Colonic mucosa (tissue), 4 donors: Measurements from ENCODE around the gene RBP3. TPM values are rescaled to one million over a fixed set of nuclear protein-coding genes. Genes with fewer than 3 reads are reported as not detected.

Experiments
- DNase-seq: peaks from one replicate; pipeline ENCODE4 v3.0.0-alpha.2; 2020
- H3K27ac ChIP-seq: fragments of 200-600 bp; one replicate; pipeline ENCODE4 v1.8.0; 2021
- H3K27me3 ChIP-seq: fragments of 200-600 bp; one replicate; pipeline ENCODE4 v1.8.0; 2021
- H3K36me3 ChIP-seq: fragments of 200-600 bp; one replicate; pipeline ENCODE4 v1.8.0; 2021
- H3K4me1 ChIP-seq: fragments of 200-600 bp; one replicate; pipeline ENCODE4 v1.8.0; 2021; ENCODE audit warnings: mild to moderate bottlenecking
- H3K4me3 ChIP-seq: fragments of 200-600 bp; one replicate; pipeline ENCODE4 v1.8.0; 2021
- H3K9ac ChIP-seq, 2 donors: one replicate each; pipeline ENCODE4 v1.7.0; 2013; ENCODE audit warnings: control low read depth in 2 of 2, low read depth in 2 of 2, low read length in 2 of 2
- H3K9me3 ChIP-seq: fragments of 200-600 bp; one replicate; pipeline ENCODE4 v1.8.0; 2021
- CTCF ChIP-seq: fragments of 200-600 bp; IDR thresholded peaks from one replicate; pipeline ENCODE4 v1.8.0; 2022; ENCODE audit warnings: antibody characterized with exemption, mild to moderate bottlenecking
- intact Hi-C: fragments of 100-400 bp; cut with DNase I; formaldehyde crosslinking; loops from one replicate; pipeline ENCODE4 v1.14.1; 2022
- total RNA-seq, 2 donors: library from RNA; stranded (reverse); fragmentation: NEBNext Ultra II Directional in 1 of 2; extraction: Animal tissue kit (Norgen Biotek cat#: 25700) in 1 of 2; gene quantifications; one replicate each; pipeline ENCODE4 v1.2.1, GENCODE V29; 2021
- donor health status: healthy.
- donor health status: DM: no; HTN: no; CAD: no.
- donor health status: DM: no; HTN: no; CAD: no.

RBP3 gene
- total RNA-seq: not detected

- Histone ChIP-seq H3K27ac (no peak within 1 kb of the TSS), H3K4me1 (no peaks in the 10 kb centered on the region), H3K27me3 (no peaks in the 10 kb centered on the region), H3K9ac (no peak within 1 kb of the TSS), H3K4me3 (no peak within 1 kb of the TSS), H3K36me3 (no peaks in the 10 kb centered on the region), H3K9me3 (no peaks in the 10 kb centered on the region)
- TF ChIP-seq CTCF: no peak
- intact Hi-C loops: no loop called here
- DNase-seq: no peak
These were observed at the start of gene RBP3 for GRCh38 chr10:47348138-47348651. Gene RBP3 (plus strand): TSS chr10:47348363. CDS start chr10:47348485, 122 bp downstream.

GRCh38 chr10:47298715-47299114 is 49.4 kb upstream of the RBP3 start:
- no peak overlapping the region for H3K4me3 ChIP-seq
- H3K27me3 ChIP-seq: peaks cover 21% of the 10 kb centered on the region
- no peak overlapping the region for H3K27ac ChIP-seq
- no peak overlapping the region for H3K9ac ChIP-seq
- intact Hi-C loops: no loop called here
- no peak for DNase-seq
- no peaks in the 10 kb centered on the region for H3K4me1 ChIP-seq
- TF ChIP-seq CTCF: no peak
- H3K9me3 ChIP-seq: no peaks in the 10 kb centered on the region
- no peaks in the 10 kb centered on the region for H3K36me3 ChIP-seq

- Histone ChIP-seq H3K36me3 (no peaks in the 10 kb centered on the region), H3K4me1 (no peaks in the 10 kb centered on the region), H3K27me3 (peaks cover 21% of the 10 kb centered on the region), H3K9ac (no peak within 1 kb of the TSS), H3K4me3 (peak within 1 kb of the TSS; percentile 11), H3K27ac (no peak within 1 kb of the TSS), H3K9me3 (no peaks in the 10 kb centered on the region)
- no peak for DNase-seq
- intact Hi-C loops: no loop called here
- TF ChIP-seq CTCF: no peak
These were observed 48.3 kb upstream of the RBP3 start, which contains the start of gene GDF10 for GRCh38 chr10:47299611-47300428. Gene GDF10 (plus strand): TSS chr10:47300197. CDS start chr10:47300652, 455 bp downstream.

GRCh38 chr10:47300429-47300931 is 47.7 kb upstream of the RBP3 start:
- TF ChIP-seq CTCF: no peak
- H3K27me3 ChIP-seq: peaks cover 21% of the 10 kb centered on the region
- no peaks in the 10 kb centered on the region for H3K4me1 ChIP-seq
- H3K4me3 ChIP-seq: peak overlapping the region; percentile 11
- no peak overlapping the region for H3K9ac ChIP-seq
- H3K27ac ChIP-seq: no peak overlapping the region
- intact Hi-C loops: no loop called here
- no peaks in the 10 kb centered on the region for H3K9me3 ChIP-seq
- DNase-seq: no peak
- no peaks in the 10 kb centered on the region for H3K36me3 ChIP-seq

- Histone ChIP-seq H3K27me3 (peaks cover 21% of the 10 kb centered on the region), H3K4me3 (no peak overlapping the region), H3K9me3 (no peaks in the 10 kb centered on the region), H3K4me1 (no peaks in the 10 kb centered on the region), H3K36me3 (no peaks in the 10 kb centered on the region), H3K9ac (no peak overlapping the region), H3K27ac (no peak overlapping the region)
- no peak for TF ChIP-seq CTCF
- intact Hi-C loops: no loop called here
- DNase-seq: no peak
These were observed 46.3 kb upstream of the RBP3 start for GRCh38 chr10:47301833-47302232.
